K562 (cell line): ENCODE data around the gene AP1M1. TPM values are rescaled to one million over a fixed set of nuclear protein-coding genes. Genes with fewer than 3 reads are reported as not detected.

Source experiments
- ATAC-seq: fragments of 200-7000 bp; cut with Tn5 transposase; 3 replicates; pipeline ENCODE4 v1.9.1; 2020; ENCODE audit warnings: moderate library complexity
- BruUV-seq: library from RNA; stranded (reverse); fragments of 400-500 nt; replicated peaks from 2 replicates; lab custom pipeline; 2021; lab: Mats Ljungman, UMichigan
- CTCF ChIA-PET: fragments of 300-600 bp; formaldehyde crosslinking; extraction: SDS; loops from one replicate; lab custom pipeline; 2021; ENCODE audit warnings: low intra/inter-chr PET ratio; lab: Yijun Ruan, JAX
- POLR2A ChIA-PET: fragments of 300-600, 350-650 bp; sonication (Branson Sonifier 250); formaldehyde crosslinking; extraction: SDS; loops from one replicate; lab custom pipeline; 2021; ENCODE audit warnings: antibody characterized with exemption, inconsistent platforms; lab: Yijun Ruan, JAX
- DNase-seq, 4 experiments: peaks; one replicate each; pipeline versions ENCODE4 v3.0.0 to v3.0.0-alpha.2; 2011 to 2018; ENCODE audit warnings: low spot score in 3 of 4, mixed read lengths in 3 of 4; ENCODE audit errors: extremely low read depth in 1 of 4
- FAIRE-seq: peaks from 2 replicates; lab custom pipeline; 2011; peaks lifted over from hg19 to GRCh38; lab: Jason Lieb, UNC
- H2AFZ ChIP-seq: 2 replicates; pipeline ENCODE4 v1.6.0; 2011; ENCODE audit warnings: low read depth, low read length, control low read depth, inconsistent platforms
- H3K27ac ChIP-seq: fragments of 200-600 bp; 3 replicates; pipeline ENCODE4 v1.8.0; 2011; ENCODE audit warnings: low read depth, mild to moderate bottlenecking, control low read depth, inconsistent platforms, low read length, moderate library complexity, mixed read lengths; ENCODE audit errors: extremely low read depth
- H3K27me3 ChIP-seq, 2 experiments: fragments of 300-600 bp in 1 of 2; 2 replicates in 1 of 2; 3 replicates in 1 of 2; pipeline versions ENCODE4 v1.6.0 to v1.8.0; 2011; ENCODE audit warnings: inconsistent platforms in 2 of 2, low read length in 2 of 2, mild to moderate bottlenecking in 1 of 2, mixed read lengths in 1 of 2, moderate library complexity in 1 of 2; ENCODE audit not compliant: control insufficient read depth in 2 of 2, insufficient read depth in 2 of 2
- H3K36me3 ChIP-seq: fragments of 300-600 bp; 3 replicates; pipeline ENCODE4 v1.8.0; 2011; ENCODE audit warnings: mild to moderate bottlenecking, low read length, inconsistent platforms; ENCODE audit not compliant: control insufficient read depth, insufficient read depth
- H3K4me1 ChIP-seq, 2 experiments: fragments of 200-600 bp in 1 of 2; replicated peaks in 1 of 2; 2 replicates in 1 of 2; 3 replicates in 1 of 2; pipeline versions ENCODE4 v1.5.1 to v1.8.0; 2011; ENCODE audit warnings: inconsistent platforms in 2 of 2, low read length in 2 of 2, mild to moderate bottlenecking in 1 of 2, mixed read lengths in 1 of 2, moderate library complexity in 1 of 2; ENCODE audit not compliant: control insufficient read depth in 2 of 2, insufficient read depth in 2 of 2
- H3K4me2 ChIP-seq: 2 replicates; pipeline ENCODE4 v1.6.1; 2011; ENCODE audit warnings: low read length, control low read depth, inconsistent platforms, mixed read lengths; ENCODE audit not compliant: insufficient read depth
- H3K4me3 ChIP-seq: fragments of 200-600 bp; sonication (generic), shearing (Covaris generic); 2 replicates; pipeline ENCODE4 v1.5.1; 2016; ENCODE audit warnings: control low read depth, inconsistent platforms
- H3K79me2 ChIP-seq: fragments of 200-600 bp; 3 replicates; pipeline ENCODE4 v1.8.0; 2011; ENCODE audit warnings: low read length, inconsistent platforms; ENCODE audit not compliant: control insufficient read depth, insufficient read depth
- H3K9ac ChIP-seq, 2 experiments: 2 replicates each; pipeline versions ENCODE4 v1.6.0 to v1.6.1; 2011; ENCODE audit warnings: low read depth in 2 of 2, low read length in 2 of 2, control low read depth in 1 of 2, inconsistent platforms in 1 of 2, mild to moderate bottlenecking in 1 of 2, mixed read lengths in 1 of 2; ENCODE audit not compliant: insufficient read depth in 1 of 2
- H3K9me1 ChIP-seq: one replicate; pipeline ENCODE4 v1.6.0; 2011; ENCODE audit warnings: inconsistent platforms, mild to moderate bottlenecking, low read length, moderate library complexity; ENCODE audit not compliant: control insufficient read depth, insufficient read depth
- H3K9me3 ChIP-seq: replicated peaks from 2 replicates; pipeline ENCODE4 v1.5.1; 2011; ENCODE audit warnings: low read depth, low read length, inconsistent platforms; ENCODE audit not compliant: control insufficient read depth, insufficient read depth
- H4K20me1 ChIP-seq: replicated peaks from 2 replicates; pipeline ENCODE4 v1.6.1; 2011; ENCODE audit warnings: low read length, inconsistent platforms, mixed read lengths; ENCODE audit not compliant: control insufficient read depth, insufficient read depth
- ARHGAP35 ChIP-seq: fragments of 450-650 bp; IDR thresholded peaks from 2 replicates; pipeline ENCODE4 v1.6.1; 2018; ENCODE audit not compliant: partially characterized antibody
- ARNT ChIP-seq, 2 experiments: fragments of 450-650 bp; IDR thresholded peaks; 2 replicates each; pipeline ENCODE4 v1.6.1; 2016; ENCODE audit warnings: mild to moderate bottlenecking in 1 of 2
- CREBBP ChIP-seq: IDR thresholded peaks from one replicate; pipeline ENCODE4 v1.6.1; 2012; ENCODE audit warnings: low read depth, mild to moderate bottlenecking, control low read depth, inconsistent platforms, low read length
- FOXM1 ChIP-seq, 2 experiments: fragments of 450-650 bp in 1 of 2; sonication (generic) in 1 of 2; formaldehyde crosslinking in 1 of 2; IDR thresholded peaks; 2 replicates each; pipeline versions ENCODE4 v1.6.1 to v1.9.0; 2017 to 2022; ENCODE audit warnings: low read depth in 2 of 2, mild to moderate bottlenecking in 2 of 2, missing genetic modification reagents in 1 of 2, moderate library complexity in 1 of 2
- HCFC1 ChIP-seq: IDR thresholded peaks from 2 replicates; pipeline ENCODE4 v1.6.1; 2012; ENCODE audit warnings: low read depth, low read length, improper control_type of control experiment
- HNRNPK ChIP-seq: fragments of 200-400 bp; formaldehyde crosslinking; IDR thresholded peaks from one replicate; pipeline ENCODE4 v1.6.1; 2018; ENCODE audit warnings: mild to moderate bottlenecking, low read depth, low read length; ENCODE audit not compliant: poor library complexity, severe bottlenecking
- MCM2 ChIP-seq: fragments of 450-650 bp; IDR thresholded peaks from 2 replicates; pipeline ENCODE4 v1.6.1; 2017; ENCODE audit warnings: low read depth, mild to moderate bottlenecking
- PCBP1 ChIP-seq: fragments of 200-400 bp; formaldehyde crosslinking; IDR thresholded peaks from 2 replicates; pipeline ENCODE4 v1.6.1; 2018; ENCODE audit warnings: mild to moderate bottlenecking, low read depth, low read length; ENCODE audit not compliant: poor library complexity, severe bottlenecking
- SP1 ChIP-seq: sonication (generic); formaldehyde crosslinking; IDR thresholded peaks from 2 replicates; pipeline ENCODE4 v1.8.1; 2022; ENCODE audit warnings: mild to moderate bottlenecking, missing genetic modification reagents
- TAF15 ChIP-seq: fragments of 200-400 bp; formaldehyde crosslinking; IDR thresholded peaks from 2 replicates; pipeline ENCODE4 v1.6.1; 2017; ENCODE audit warnings: mild to moderate bottlenecking, low read depth, low read length, moderate library complexity
- ZNF717 ChIP-seq: fragments of 250-450 bp; sonication (Bioruptor Pico); IDR thresholded peaks from 2 replicates; pipeline ENCODE4 v1.5.0; 2021
- ZNF766 ChIP-seq: fragments of 200-800 bp; sonication (Bioruptor generic); conservative IDR thresholded peaks from 2 replicates; pipeline ENCODE4 v1.6.1; 2016; ENCODE audit warnings: missing genetic modification characterization, missing compliant biosample characterization
- WGBS: fragments of 100-300 bp; shearing (Covaris generic); methylation state at CpG from one replicate; pipeline ENCODE4 v1.1.6; 2016; ENCODE audit warnings: low coverage, mixed read lengths; ENCODE audit not compliant: insufficient coverage; ENCODE audit errors: missing lambda C conversion rate; 5-methylcytosine and 5-hydroxymethylcytosine counted together
- in situ Hi-C: fragments of 300-500 bp; cut with MboI; formaldehyde crosslinking; loops from 4 replicates; pipeline ENCODE4 v1.15.0; 2018; ENCODE audit warnings: inconsistent platforms, mixed read lengths
- intact Hi-C: fragments of 100-400 bp; cut with micrococcal nuclease; formaldehyde crosslinking; loops from 2 replicates; pipeline ENCODE4 v1.14.2; 2022
- polyA plus RNA-seq, 8 experiments: library from polyadenylated mRNA; depleted of rRNA in 4 of 8; stranded (reverse) in 5 of 8; unstranded in 3 of 8; fragments of >200 nt; fragmentation: Nextera tagmentation in 2 of 8; fragmentation: Illumina TruSeq in 1 of 8; extraction: Ambion mirVana in 2 of 8; extraction: Trizol in 1 of 8; gene quantifications; 2 replicates each; pipeline versions ENCODE4 v1.2.1 to v1.2.3, GENCODE V29; 2011 to 2014; ENCODE audit warnings: inconsistent platforms in 1 of 8, missing spikeins in 1 of 8
- total RNA-seq, 7 experiments: library from RNA; depleted of rRNA in 6 of 7; stranded (reverse); fragments of >200 nt in 6 of 7; fragmentation: Illumina TruSeq in 2 of 7; extraction: Trizol in 2 of 7; gene quantifications; 2 replicates each; pipeline versions ENCODE4 v1.2.1 to v1.2.3, GENCODE V29; 2011 to 2021; ENCODE audit warnings: low replicate concordance in 1 of 7
- TF ChIP-seq, protein P1 (sequence below): fragments of 450-650 bp; formaldehyde crosslinking; IDR thresholded peaks from 2 replicates; pipeline ENCODE4 v1.4.0; 2022; ENCODE audit warnings: mild to moderate bottlenecking, moderate library complexity
- TF ChIP-seq, protein P2 (sequence below): fragments of 450-650 bp; IDR thresholded peaks from 2 replicates; pipeline ENCODE4 v1.6.1; 2016; ENCODE audit warnings: antibody characterized with exemption
- TF ChIP-seq, protein P3 (sequence below): sonication (generic); formaldehyde crosslinking; IDR thresholded peaks from 2 replicates; pipeline ENCODE4 v1.8.0; 2022; ENCODE audit warnings: missing genetic modification reagents, mild to moderate bottlenecking, moderate library complexity, borderline replicate concordance

Gene AP1M1
- total and polyA plus RNA-seq, 9 of the 15 experiments (the other 6 are each of a cell fraction or from before 2014, with no cell fraction given), result 0.87 to 56.2 (median 29.1) TPM

DNA sequence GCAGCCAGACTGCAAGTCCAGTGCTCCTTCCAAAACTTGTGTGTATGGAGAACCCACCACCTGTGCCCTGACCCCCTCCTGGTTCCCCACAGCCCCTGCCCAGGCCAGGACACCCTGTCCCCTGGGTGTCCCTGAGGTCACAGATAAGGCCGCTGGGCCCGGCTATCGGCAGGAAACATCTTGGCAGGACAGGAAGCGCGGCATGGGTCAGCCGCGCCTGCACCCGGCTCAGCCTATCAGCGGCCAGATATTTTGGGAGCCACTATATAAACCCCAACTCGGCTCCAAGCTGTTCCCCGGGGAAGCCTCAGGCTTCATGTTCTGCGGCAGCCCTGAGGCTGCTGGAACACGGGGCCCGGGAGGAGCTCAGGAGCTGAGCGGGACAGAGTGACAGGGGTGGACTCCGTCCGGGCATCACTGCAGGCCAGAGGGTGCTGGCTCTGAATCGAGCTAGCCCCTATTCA, 60.8 kb downstream of the AP1M1 start:
- H3K36me3 ChIP-seq, result no peaks in the 10 kb centered on the region
- ChIA-PET POLR2A (interaction anchor here (0.7 to 1.3 kb wide), 4 partner anchors 10 to 177 kb away, joined by 3 to 4 read pairs (median 3); no protein-coding TSS in a partner anchor), CTCF (no interaction called here)
- no peak overlapping the region for H3K4me3 ChIP-seq
- WGBS, result 2% methylated on average over 16 of the region's 18 CpGs
- peak overlapping the region; percentile 58 for H3K27ac ChIP-seq
- BruUV-seq, result no TSS peak
- peak overlapping the region; percentile 71 for H3K4me2 ChIP-seq
- intact Hi-C loops, result no loop called here
- peaks cover 7% of the 10 kb centered on the region; the same call in 1 of the 2 replicates for H4K20me1 ChIP-seq
- H3K9me1 ChIP-seq, result no peaks in the 10 kb centered on the region
- DNase-seq (peak; percentile 93 to 100 (median 97)), ATAC-seq (peak; percentile 91), FAIRE-seq (peak; percentile 87)
- in situ Hi-C loops, result no loop called here
- H3K9me3 ChIP-seq, result no peaks in the 10 kb centered on the region
- no peaks in the 10 kb centered on the region for H3K27me3 ChIP-seq
- peaks cover 34 to 36% of the 10 kb centered on the region in 2 experiments for H3K4me1 ChIP-seq
- H2AFZ ChIP-seq, result peak overlapping the region; percentile 65
- H3K79me2 ChIP-seq, result no peaks in the 10 kb centered on the region
- H3K9ac ChIP-seq, result peak overlapping the region; percentile 52 to 89
- TF ChIP-seq, protein P1, sequence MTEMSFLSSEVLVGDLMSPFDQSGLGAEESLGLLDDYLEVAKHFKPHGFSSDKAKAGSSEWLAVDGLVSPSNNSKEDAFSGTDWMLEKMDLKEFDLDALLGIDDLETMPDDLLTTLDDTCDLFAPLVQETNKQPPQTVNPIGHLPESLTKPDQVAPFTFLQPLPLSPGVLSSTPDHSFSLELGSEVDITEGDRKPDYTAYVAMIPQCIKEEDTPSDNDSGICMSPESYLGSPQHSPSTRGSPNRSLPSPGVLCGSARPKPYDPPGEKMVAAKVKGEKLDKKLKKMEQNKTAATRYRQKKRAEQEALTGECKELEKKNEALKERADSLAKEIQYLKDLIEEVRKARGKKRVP (CRISPR knock-in tag), result no peak
- no peak for TF ChIP-seq SP1 (CRISPR knock-in tag)
- TF ChIP-seq HCFC1, result no peak
- no peak for TF ChIP-seq CREBBP
- TF ChIP-seq MCM2, result no peak
- peak; percentile 52; the same call in 1 of the 2 replicates for TF ChIP-seq ZNF766 (CRISPR knock-in tag)
- peak; percentile 89 for TF ChIP-seq FOXM1 (IDR thresholded peaks at IDR 0.05; ENCODE audit: low read depth)
- TF ChIP-seq FOXM1 (CRISPR knock-in tag; IDR thresholded peaks at IDR 0.05; ENCODE audit: low read depth), result no peak
- TF ChIP-seq, protein P2, sequence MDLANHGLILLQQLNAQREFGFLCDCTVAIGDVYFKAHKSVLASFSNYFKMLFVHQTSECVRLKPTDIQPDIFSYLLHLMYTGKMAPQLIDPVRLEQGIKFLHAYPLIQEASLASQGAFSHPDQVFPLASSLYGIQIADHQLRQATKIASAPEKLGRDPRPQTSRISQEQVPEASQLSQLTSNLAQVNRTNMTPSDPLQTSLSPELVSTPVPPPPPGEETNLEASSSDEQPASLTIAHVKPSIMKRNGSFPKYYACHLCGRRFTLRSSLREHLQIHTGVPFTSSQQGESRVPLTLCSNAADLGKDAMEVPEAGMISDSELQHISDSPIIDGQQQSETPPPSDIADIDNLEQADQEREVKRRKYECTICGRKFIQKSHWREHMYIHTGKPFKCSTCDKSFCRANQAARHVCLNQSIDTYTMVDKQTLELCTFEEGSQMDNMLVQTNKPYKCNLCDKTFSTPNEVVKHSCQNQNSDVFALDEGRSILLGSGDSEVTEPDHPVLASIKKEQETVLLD, result peak; percentile 56; the same call in 1 of the 2 replicates
- TF ChIP-seq ARHGAP35, result no peak
- TF ChIP-seq TAF15, result no peak
- TF ChIP-seq, protein P3, sequence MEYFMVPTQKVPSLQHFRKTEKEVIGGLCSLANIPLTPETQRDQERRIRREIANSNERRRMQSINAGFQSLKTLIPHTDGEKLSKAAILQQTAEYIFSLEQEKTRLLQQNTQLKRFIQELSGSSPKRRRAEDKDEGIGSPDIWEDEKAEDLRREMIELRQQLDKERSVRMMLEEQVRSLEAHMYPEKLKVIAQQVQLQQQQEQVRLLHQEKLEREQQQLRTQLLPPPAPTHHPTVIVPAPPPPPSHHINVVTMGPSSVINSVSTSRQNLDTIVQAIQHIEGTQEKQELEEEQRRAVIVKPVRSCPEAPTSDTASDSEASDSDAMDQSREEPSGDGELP (CRISPR knock-in tag), result peak; percentile 60; the same call in 1 of the 2 replicates
- TF ChIP-seq HNRNPK, result no peak
- TF ChIP-seq PCBP1, result peak; percentile 44
- no peak for TF ChIP-seq ARNT (IDR thresholded peaks at IDR 0.05)
- no peak for TF ChIP-seq ZNF717
